CD14-positive monocyte (primary cell): Measurements from ENCODE around the gene B4GALT7. TPM values are rescaled to one million over a fixed set of nuclear protein-coding genes. Genes with fewer than 3 reads are reported as not detected.

Experiments
- DNase-seq, 3 donors: peaks; one replicate each; pipeline ENCODE4 v3.0.0-alpha.2; 2011 to 2022
- H2AFZ ChIP-seq: 2 replicates; pipeline ENCODE4 v1.6.0; 2012; ENCODE audit warnings: mild to moderate bottlenecking, low read depth, low read length, inconsistent platforms; ENCODE audit not compliant: insufficient read depth, poor library complexity, severe bottlenecking
- H3K27ac ChIP-seq, 2 donors: 1 replicate in 1 of 2; 2 replicates in 1 of 2; pipeline ENCODE4 v1.5.1; 2012 to 2013; ENCODE audit warnings: low read length in 2 of 2, control low read depth in 1 of 2, inconsistent platforms in 1 of 2, low read depth in 1 of 2, mild to moderate bottlenecking in 1 of 2
- H3K27me3 ChIP-seq, 2 donors: one replicate each; pipeline versions ENCODE4 v1.6.0 to v1.6.1; 2011 to 2013; ENCODE audit warnings: low read length in 2 of 2; ENCODE audit not compliant: control insufficient read depth in 2 of 2, insufficient read depth in 2 of 2
- H3K36me3 ChIP-seq, 2 donors: replicated peaks in 1 of 2; 1 replicate in 1 of 2; 2 replicates in 1 of 2; pipeline versions ENCODE4 v1.5.1 to v1.6.1; 2012 to 2013; ENCODE audit warnings: low read length in 2 of 2, control low read depth in 1 of 2, inconsistent platforms in 1 of 2, mild to moderate bottlenecking in 1 of 2; ENCODE audit not compliant: insufficient read depth in 2 of 2, control insufficient read depth in 1 of 2
- H3K4me1 ChIP-seq, 2 donors: 1 replicate in 1 of 2; 2 replicates in 1 of 2; pipeline versions ENCODE4 v1.5.1 to v1.6.1; 2012 to 2013; ENCODE audit warnings: low read length in 2 of 2, control low read depth in 1 of 2, inconsistent platforms in 1 of 2, mild to moderate bottlenecking in 1 of 2, moderate library complexity in 1 of 2; ENCODE audit not compliant: insufficient read depth in 2 of 2, control insufficient read depth in 1 of 2
- H3K4me2 ChIP-seq: replicated peaks from 2 replicates; pipeline ENCODE3; 2012; ENCODE audit warnings: low read length, moderate library complexity, mild to moderate bottlenecking; ENCODE audit not compliant: poor library complexity, severe bottlenecking; ENCODE audit errors: extremely low read depth
- H3K4me3 ChIP-seq, 3 experiments: fragments of 200-600 bp in 1 of 3; sonication (generic) in 1 of 3; replicated peaks in 1 of 3; 1 replicate in 2 of 3; 2 replicates in 1 of 3; pipeline ENCODE4 v1.5.1; 2011 to 2013; ENCODE audit warnings: low read length in 3 of 3, mild to moderate bottlenecking in 3 of 3, control low read depth in 2 of 3, low read depth in 2 of 3, inconsistent platforms in 1 of 3, moderate library complexity in 1 of 3
- H3K79me2 ChIP-seq: 2 replicates; pipeline ENCODE4 v1.6.0; 2012; ENCODE audit warnings: mild to moderate bottlenecking, control low read depth, inconsistent platforms, low read length, moderate library complexity; ENCODE audit not compliant: insufficient read depth
- H3K9ac ChIP-seq: 2 replicates; pipeline ENCODE4 v1.6.0; 2017; ENCODE audit warnings: low read length, mild to moderate bottlenecking; ENCODE audit not compliant: insufficient read depth, poor library complexity, severe bottlenecking
- H3K9me3 ChIP-seq, 2 donors: replicated peaks in 1 of 2; 1 replicate in 1 of 2; 2 replicates in 1 of 2; pipeline versions ENCODE4 v1.5.1 to v1.6.1; 2012 to 2013; ENCODE audit warnings: low read length in 2 of 2, control low read depth in 1 of 2; ENCODE audit not compliant: control insufficient read depth in 1 of 2, insufficient read depth in 1 of 2
- H4K20me1 ChIP-seq: 2 replicates; pipeline ENCODE4 v1.6.0; 2012; ENCODE audit warnings: mild to moderate bottlenecking, low read length, control low read depth, moderate library complexity; ENCODE audit not compliant: insufficient read depth
- H3K27ac Mint-ChIP-seq, 7 donors: one replicate each; pipeline ENCODE4 v1.8.0; 2020; ENCODE audit warnings: mild to moderate bottlenecking in 7 of 7, mixed read lengths in 7 of 7, moderate library complexity in 6 of 7, inconsistent platforms in 2 of 7
- H3K27me3 Mint-ChIP-seq, 3 donors: one replicate each; pipeline ENCODE4 v1.8.0; 2021 to 2022; ENCODE audit warnings: low read depth in 3 of 3, mild to moderate bottlenecking in 3 of 3, mixed read lengths in 3 of 3, moderate library complexity in 3 of 3, inconsistent platforms in 1 of 3
- H3K36me3 Mint-ChIP-seq, 2 donors: one replicate each; pipeline ENCODE4 v1.8.0; 2020; ENCODE audit warnings: mixed read lengths in 2 of 2, inconsistent platforms in 1 of 2, mild to moderate bottlenecking in 1 of 2
- H3K4me1 Mint-ChIP-seq: one replicate; pipeline ENCODE4 v1.8.0; 2020; ENCODE audit warnings: mild to moderate bottlenecking, mixed read lengths
- H3K4me3 Mint-ChIP-seq, 2 donors: one replicate each; pipeline ENCODE4 v1.8.0; 2020; ENCODE audit warnings: mild to moderate bottlenecking in 2 of 2, mixed read lengths in 2 of 2, moderate library complexity in 1 of 2
- H3K9me3 Mint-ChIP-seq, 7 donors: one replicate each; pipeline ENCODE4 v1.8.0; 2020 to 2022; ENCODE audit warnings: mixed read lengths in 7 of 7, mild to moderate bottlenecking in 6 of 7, moderate library complexity in 6 of 7, inconsistent platforms in 2 of 7
- WGBS: methylation state at CpG from one replicate; pipeline ENCODE4 v1.1.5; 2013; ENCODE audit warnings: missing lambda C conversion rate; ENCODE audit not compliant: insufficient coverage; 5-methylcytosine and 5-hydroxymethylcytosine counted together
- intact Hi-C, 2 donors: fragments of 100-400 bp; cut with micrococcal nuclease; formaldehyde crosslinking; loops; one replicate each; pipeline versions ENCODE4 v1.15.0 to v1.15.1; 2023
- polyA plus RNA-seq, 3 donors: library from polyadenylated mRNA; depleted of rRNA in 1 of 3; unstranded in 2 of 3; stranded (reverse) in 1 of 3; fragments of 300-500 nt in 2 of 3; fragments of >200 nt in 1 of 3; fragmentation: Illumina TruSeq in 2 of 3; gene quantifications; 1 replicate in 2 of 3; 2 replicates in 1 of 3; pipeline ENCODE4 v1.2.3, GENCODE V29; 2012 to 2021
- TF ChIP-seq, protein P1 (sequence below): fragments of 200-600 bp; IDR thresholded peaks from one replicate; pipeline ENCODE4 v1.8.0; 2022; ENCODE audit warnings: antibody characterized with exemption, mild to moderate bottlenecking

The B4GALT7 gene
- polyA plus RNA-seq, 3 donors = 15.6 to 21.7 (median 18.8) TPM

DNA sequence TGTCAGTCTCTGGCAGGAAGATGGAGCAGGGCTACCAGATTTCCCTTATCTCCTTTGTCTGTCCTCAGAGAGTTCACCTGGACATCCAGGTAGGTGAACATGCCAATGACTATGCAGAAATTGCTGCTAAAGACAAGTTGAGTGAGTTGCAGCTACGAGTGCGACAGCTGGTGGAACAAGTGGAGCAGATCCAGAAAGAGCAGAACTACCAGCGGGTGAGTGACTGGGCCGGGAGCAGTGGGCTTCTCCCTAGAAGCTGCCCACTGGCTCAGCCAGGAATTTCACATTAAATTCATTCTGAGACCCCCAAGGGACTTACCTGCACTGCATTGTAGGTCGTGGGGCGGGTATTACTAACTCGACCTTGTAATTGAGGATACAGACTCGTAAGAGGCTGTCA, 5.9 kb upstream of the B4GALT7 start:
- no peak overlapping the region for H3K4me3 ChIP-seq
- Mint-ChIP-seq H3K4me3 (no peak overlapping the region), H3K4me1 (peaks cover 34% of the 10 kb centered on the region), H3K9me3 (no peaks in the 10 kb centered on the region), H3K36me3 (peaks cover 33 to 38% of the 10 kb centered on the region in 2 donors), H3K27me3 (peaks cover 7 to 16% (median 9%) of the 10 kb centered on the region in 3 donors), H3K27ac (no peak overlapping the region)
- no peak for DNase-seq
- peaks cover 22 to 27% of the 10 kb centered on the region in 2 donors for H3K4me1 ChIP-seq
- H3K36me3 ChIP-seq = peaks cover 33 to 39% of the 10 kb centered on the region in 2 donors
- peaks cover 24% of the 10 kb centered on the region for H3K79me2 ChIP-seq
- H2AFZ ChIP-seq = no peak overlapping the region
- 98% methylated on average over 5 of the region's 8 CpGs for WGBS
- H3K27ac ChIP-seq = no peak overlapping the region
- intact Hi-C loops = loop anchor here (10.0 kb wide), 2 partner anchors 279 to 289 kb away; partner anchors contain the start of genes MXD3 (in 1 of the 2), PRELID1 (in 1 of the 2) and RAB24 (in 1 of the 2)
- no peak overlapping the region for H3K9ac ChIP-seq
- H3K4me2 ChIP-seq = no peak overlapping the region
- TF ChIP-seq, protein P1, sequence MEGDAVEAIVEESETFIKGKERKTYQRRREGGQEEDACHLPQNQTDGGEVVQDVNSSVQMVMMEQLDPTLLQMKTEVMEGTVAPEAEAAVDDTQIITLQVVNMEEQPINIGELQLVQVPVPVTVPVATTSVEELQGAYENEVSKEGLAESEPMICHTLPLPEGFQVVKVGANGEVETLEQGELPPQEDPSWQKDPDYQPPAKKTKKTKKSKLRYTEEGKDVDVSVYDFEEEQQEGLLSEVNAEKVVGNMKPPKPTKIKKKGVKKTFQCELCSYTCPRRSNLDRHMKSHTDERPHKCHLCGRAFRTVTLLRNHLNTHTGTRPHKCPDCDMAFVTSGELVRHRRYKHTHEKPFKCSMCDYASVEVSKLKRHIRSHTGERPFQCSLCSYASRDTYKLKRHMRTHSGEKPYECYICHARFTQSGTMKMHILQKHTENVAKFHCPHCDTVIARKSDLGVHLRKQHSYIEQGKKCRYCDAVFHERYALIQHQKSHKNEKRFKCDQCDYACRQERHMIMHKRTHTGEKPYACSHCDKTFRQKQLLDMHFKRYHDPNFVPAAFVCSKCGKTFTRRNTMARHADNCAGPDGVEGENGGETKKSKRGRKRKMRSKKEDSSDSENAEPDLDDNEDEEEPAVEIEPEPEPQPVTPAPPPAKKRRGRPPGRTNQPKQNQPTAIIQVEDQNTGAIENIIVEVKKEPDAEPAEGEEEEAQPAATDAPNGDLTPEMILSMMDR = no peak
- no peaks in the 10 kb centered on the region for H3K9me3 ChIP-seq
- H3K27me3 ChIP-seq = peaks cover 3 to 7% of the 10 kb centered on the region in 2 donors
- H4K20me1 ChIP-seq = peaks cover 36% of the 10 kb centered on the region

DNA sequence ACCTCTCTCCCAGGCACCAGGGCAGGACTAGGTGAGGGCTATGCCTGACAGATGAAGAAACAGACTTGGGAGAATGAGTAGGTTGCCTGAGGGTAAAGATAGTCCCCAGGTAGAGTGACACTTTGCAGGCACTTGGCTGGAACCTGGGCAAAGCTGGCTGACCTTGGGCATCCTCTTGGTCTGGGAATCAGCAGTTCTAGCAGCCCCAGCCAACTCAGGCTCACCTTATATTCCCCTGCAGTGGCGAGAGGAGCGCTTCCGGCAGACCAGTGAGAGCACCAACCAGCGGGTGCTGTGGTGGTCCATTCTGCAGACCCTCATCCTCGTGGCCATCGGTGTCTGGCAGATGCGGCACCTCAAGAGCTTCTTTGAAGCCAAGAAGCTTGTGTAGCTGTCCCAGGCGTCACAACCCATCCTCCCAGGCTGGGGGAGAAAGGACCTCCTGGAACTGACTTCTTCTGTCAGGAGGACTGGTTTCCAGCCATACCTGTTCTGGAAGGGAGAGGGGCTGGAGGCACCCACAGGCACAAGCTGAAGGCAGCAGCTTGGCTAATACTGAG, 4.8 kb upstream of the B4GALT7 start:
- Histone ChIP-seq H3K9me3 (no peaks in the 10 kb centered on the region), H3K9ac (no peak overlapping the region), H4K20me1 (peaks cover 36% of the 10 kb centered on the region), H3K4me3 (no peak overlapping the region), H3K4me1 (peaks cover 25 to 35% of the 10 kb centered on the region in 2 donors), H3K27ac (no peak overlapping the region), H3K79me2 (peaks cover 24% of the 10 kb centered on the region), H2AFZ (no peak overlapping the region), H3K4me2 (no peak overlapping the region), H3K27me3 (peaks cover 3 to 5% of the 10 kb centered on the region in 2 donors), H3K36me3 (peaks cover 33 to 39% of the 10 kb centered on the region in 2 donors)
- H3K27ac Mint-ChIP-seq = no peak overlapping the region
- H3K4me1 Mint-ChIP-seq = peaks cover 36% of the 10 kb centered on the region
- DNase-seq = no peak
- WGBS = 95% methylated on average over 8 of the region's 8 CpGs
- H3K36me3 Mint-ChIP-seq = peaks cover 33 to 38% of the 10 kb centered on the region in 2 donors
- no peaks in the 10 kb centered on the region for H3K9me3 Mint-ChIP-seq
- TF ChIP-seq, protein P1 = no peak
- no peak overlapping the region for H3K4me3 Mint-ChIP-seq
- H3K27me3 Mint-ChIP-seq = peaks cover 5 to 8% (median 7%) of the 10 kb centered on the region in 3 donors
- intact Hi-C loops = loop anchor here (5.0 to 10.0 kb wide), 3 partner anchors 38 to 290 kb away; partner anchors contain the start of genes MXD3 (in 1 of the 2), PRELID1 (in 1 of the 2) and RAB24 (in 1 of the 2)
